ENCODE results near the gene TMEM167B.
A peak's percentile ranks its signal among the peaks of the same experiment; 100 is the strongest.

The TMEM167B gene

DNA sequence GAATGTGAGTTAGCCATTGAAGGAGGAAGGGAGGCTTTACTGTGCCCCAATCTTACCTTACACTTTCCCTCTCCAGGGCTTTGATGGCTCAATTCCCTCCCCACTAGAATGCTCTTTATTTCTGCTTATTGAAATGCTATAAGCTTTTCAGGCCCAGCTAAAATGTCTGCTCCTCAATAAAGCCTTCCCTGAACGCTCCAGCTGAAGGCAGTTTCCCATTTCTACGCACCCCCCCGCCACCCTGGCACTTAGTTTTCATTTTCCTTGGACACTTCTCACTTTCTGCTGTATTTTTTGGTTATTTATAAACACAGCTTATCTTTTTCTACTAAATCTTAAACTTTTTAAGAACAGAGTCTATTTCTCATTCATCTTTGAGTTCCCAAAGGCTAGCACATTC is 7.1 kb upstream of the TMEM167B start:
- no peak for DNase-seq

- no peak for DNase-seq
Observed at GRCh38 chr1:109083923-109084322, 6.6 kb upstream of the TMEM167B start.

GRCh38 chr1:109084563-109085517 is 5.7 kb upstream of the TMEM167B start:
- no peak for DNase-seq

GRCh38 chr1:109089242-109090015 is 1.1 kb upstream of the TMEM167B start:
- DNase-seq: no peak

- DNase-seq: no peak
Observed at GRCh38 chr1:109091078-109091838, 694 bp downstream of the TMEM167B start.

DNA sequence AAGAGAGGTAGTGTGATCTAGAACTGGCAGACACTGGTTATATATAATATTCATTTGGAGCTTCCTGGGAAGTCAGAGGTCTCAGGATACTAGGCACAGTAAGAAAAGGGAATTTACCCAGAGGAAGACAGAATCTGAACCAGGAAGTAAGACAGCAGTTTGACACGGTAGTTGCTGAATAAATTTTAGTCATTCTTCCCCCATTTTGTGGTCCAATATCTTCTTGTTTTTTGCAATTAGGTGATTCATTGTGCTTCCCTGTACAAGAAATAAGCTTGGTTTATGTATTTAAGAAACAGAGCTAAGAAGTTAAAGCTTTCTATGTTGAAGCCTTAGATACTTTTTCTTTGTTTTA is 1.3 kb downstream of the TMEM167B start:
- no peak for DNase-seq

GRCh38 chr1:109094377-109094803 is 3.8 kb downstream of the TMEM167B start:
- DNase-seq: no peak

- no peak for DNase-seq
Observed at GRCh38 chr1:109094871-109095270, 4.3 kb downstream of the TMEM167B start.

- no peak for DNase-seq
Observed at GRCh38 chr1:109095631-109096030, 5.1 kb downstream of the TMEM167B start.

- no peak for DNase-seq
Observed at GRCh38 chr1:109096120-109096519, 5.6 kb downstream of the TMEM167B start.

DNA sequence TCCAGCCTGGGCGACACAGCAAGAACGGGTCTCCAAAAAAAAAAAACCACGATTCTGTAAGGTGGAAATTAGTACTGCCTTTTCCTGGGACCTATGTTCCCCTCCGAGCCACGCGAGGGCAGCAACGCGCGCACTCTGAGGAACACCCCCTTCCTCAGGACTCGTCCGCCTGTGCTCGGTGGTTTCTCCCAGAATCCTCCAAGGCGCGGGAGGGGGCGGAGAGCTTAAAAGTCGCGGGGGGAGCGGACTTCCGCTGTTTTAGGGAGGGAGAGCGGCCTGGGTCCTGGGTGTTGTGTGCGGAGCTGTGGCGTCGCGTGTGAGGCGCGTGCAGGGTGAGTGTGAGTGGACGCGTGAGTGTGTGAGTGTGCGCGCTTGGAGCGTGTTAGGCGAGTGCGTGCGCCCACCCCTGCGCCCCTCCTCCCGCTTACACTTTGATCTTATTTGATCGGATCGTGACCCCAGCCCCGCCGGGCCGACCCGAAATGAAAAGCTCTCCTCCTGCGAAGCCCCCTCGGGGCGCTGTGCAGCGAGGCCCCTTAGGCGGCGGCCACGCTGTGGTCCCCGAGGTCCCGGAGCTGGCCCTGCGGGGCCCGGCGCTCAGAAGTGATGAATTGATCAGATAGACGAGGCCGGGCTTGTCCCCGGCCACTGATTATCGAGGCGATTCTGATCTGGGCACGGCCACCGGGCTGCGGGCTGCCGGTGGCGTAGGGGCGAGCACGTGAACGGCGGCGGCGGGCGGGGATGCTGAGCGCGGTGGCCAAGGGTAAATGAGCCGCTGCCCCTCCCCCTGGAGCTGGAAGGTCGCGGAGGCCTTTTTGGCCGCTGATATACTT is 9.6 kb downstream of the TMEM167B start:
- peak; percentile 97 for DNase-seq

- DNase-seq: no peak
Observed at GRCh38 chr1:109104364-109105151, 14.0 kb downstream of the TMEM167B start.

- DNase-seq: no peak
Observed at GRCh38 chr1:109105881-109106280, 15.3 kb downstream of the TMEM167B start.

DNA sequence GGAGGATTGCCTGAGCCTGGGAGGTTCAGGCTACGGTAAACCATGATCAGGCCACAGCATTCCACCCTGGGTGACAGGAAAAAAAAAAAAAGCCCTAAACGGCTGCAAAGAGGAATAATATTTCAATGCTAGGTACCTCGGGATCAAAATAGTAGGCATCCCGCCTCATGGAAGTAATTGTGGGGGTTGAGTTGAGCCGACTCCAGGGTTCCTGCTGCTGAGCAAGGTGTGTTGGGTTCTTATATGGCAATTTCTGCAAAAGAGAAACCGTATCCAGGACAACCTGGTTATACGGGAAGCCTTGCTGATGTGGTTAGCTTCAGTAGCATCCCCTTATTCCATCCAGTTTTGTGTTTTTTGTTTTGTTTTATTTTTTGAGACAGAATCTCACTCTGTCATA is 17.2 kb downstream of the TMEM167B start:
- DNase-seq: no peak

GRCh38 chr1:109109906-109110305 is 19.3 kb downstream of the TMEM167B start:
- DNase-seq: no peak

- DNase-seq: no peak
Observed at GRCh38 chr1:109111386-109112055, 21.0 kb downstream of the TMEM167B start.

DNA sequence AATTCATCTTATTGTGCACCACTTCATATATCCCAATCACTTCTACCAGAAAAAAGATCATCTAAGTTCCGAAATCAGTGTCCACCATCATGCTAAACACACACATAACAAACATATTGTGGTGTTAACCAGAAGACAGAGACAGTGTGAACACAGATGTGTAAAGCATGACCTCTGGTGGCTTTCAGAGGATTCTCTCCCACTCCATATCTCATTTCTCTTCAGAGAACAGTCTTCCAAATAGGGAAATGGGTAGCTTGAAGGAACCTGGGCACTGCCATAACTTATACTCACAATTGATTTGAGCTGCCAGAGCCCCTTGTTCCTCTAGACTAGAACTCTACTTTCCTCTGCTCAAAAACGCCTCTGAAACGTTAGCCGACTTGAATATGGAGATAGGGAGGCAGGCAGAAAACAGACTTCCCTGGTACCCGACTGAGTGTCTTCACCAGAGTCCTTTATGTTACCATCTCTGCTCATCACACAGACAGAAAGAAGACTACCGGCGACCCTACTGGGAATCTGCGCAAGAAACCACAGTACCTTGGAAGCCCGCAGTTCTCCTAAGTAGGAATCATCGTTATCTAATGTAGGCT is 21.6 kb downstream of the TMEM167B start:
- DNase-seq: no peak

GRCh38 chr1:109112652-109113285 is 22.2 kb downstream of the TMEM167B start:
- peak; percentile 96 for DNase-seq

DNA sequence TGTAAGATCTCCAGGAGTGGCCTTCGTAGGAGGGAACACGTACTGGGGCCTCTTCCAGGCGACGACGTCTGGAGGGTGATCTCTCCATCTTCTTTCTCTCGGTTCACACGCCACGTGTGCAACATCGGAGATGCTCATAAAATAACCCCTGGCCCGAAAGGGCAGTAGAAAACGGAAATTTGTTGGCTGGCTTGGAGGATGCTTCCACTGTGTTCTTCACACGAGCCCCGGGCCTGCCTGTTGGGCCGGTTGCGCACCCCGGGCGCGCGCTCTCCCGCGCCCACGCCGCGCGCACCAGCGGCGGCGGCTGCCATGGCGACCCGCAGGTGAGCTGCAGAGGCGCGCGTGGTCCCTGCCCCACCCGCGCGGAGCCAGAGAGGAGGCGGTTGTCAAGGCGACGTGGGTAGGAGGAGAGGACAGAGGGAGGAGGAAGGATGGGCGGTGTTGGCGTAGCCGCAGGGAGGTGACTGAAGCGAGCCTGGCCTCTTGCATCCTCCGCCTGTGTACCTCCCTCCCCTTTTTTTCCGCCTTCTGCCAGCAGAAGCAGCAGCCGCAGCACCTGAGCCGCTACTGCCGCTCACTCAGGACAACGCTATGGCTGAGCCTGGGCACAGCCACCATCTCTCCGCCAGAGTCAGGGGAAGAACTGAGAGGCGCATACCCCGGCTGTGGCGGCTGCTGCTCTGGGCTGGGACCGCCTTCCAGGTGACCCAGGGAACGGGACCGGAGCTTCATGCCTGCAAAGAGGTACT is 23.2 kb downstream of the TMEM167B start, which contains the start of gene ELAPOR1:
Gene ELAPOR1, plus strand, starts transcription at position 526 of the 752 bp plus-strand sequence. Its CDS starts 69 bp downstream, at position 595.
- DNase-seq: peak; percentile 89

Data from activated CD8-positive, alpha-beta memory T cell treated with anti-CD3 and anti-CD28 coated beads for 24 hours (primary cell).